HG03280 (cell line): ENCODE results near the gene PROSER3.

Source experiments
- ATAC-seq: cut with Tn5 transposase; IDR thresholded peaks from one replicate; pipeline ENCODE4 v1.9.1; 2021; ENCODE audit warnings: mild to moderate bottlenecking, moderate library complexity; ENCODE audit not compliant: unreplicated experiment

PROSER3 gene

DNA sequence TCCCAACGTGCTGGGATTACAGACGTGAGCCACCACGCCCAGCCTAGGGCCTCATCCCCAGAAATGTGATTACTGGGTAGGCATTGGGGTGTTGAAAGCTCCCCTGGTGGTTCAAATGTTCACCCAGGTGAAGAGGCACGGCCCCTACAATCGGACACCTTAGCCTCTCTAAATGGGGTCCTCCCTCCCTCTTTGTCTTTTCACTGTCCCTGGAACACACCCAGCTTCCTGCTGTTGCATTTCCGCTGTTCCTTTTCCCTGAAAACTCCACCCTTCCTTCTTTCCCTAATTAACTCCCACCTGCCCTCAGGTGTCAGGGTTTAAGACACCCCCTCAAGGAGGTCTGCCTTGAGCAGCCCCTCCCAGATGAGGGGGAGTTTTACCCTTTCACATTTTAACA lies 58.3 kb downstream of the PROSER3 start:
- no peak for ATAC-seq

DNA sequence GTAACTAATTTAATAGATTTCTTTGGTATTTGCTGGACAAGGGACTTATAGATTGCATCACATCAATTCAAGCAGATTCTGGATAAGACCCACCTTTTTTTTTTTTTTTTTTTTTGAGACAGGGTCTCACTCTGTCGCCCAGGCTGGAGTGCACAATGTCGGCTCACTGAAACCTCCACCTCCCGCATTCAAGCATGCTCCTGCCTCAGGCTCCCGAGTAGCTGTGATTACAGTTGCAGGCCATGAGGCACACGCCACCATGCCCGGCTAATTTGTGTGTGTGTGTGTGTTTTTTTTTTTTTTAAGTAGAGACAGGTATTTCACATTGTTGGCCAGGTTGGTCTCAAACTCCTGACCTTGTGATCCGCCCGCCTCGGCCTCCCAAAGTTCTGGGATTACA lies 58.9 kb downstream of the PROSER3 start:
- ATAC-seq = no peak

DNA sequence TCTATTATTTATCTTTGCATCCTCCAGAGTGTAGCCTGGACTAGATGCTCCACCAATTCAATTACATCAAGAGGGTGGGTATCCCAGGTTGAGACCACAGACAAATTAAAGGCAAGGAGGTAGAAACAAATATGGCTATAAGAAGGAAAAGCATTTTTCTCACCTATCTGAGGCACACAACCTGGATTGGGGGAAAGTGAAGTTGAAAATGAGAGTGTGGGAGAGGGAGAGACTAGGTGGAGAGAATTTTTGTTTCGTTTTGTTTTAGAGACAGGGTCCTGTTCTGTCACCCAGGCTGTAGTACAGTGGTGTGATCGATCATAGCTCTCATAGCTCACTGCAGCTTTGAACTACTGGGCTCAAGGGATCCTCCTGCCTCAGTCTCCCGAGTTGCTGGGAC lies 60.5 kb downstream of the PROSER3 start:
- ATAC-seq = no peak
